Measurements from ENCODE around the gene NFX1.
A peak's percentile ranks its signal among the peaks of the same experiment; 100 is the strongest.

DNA sequence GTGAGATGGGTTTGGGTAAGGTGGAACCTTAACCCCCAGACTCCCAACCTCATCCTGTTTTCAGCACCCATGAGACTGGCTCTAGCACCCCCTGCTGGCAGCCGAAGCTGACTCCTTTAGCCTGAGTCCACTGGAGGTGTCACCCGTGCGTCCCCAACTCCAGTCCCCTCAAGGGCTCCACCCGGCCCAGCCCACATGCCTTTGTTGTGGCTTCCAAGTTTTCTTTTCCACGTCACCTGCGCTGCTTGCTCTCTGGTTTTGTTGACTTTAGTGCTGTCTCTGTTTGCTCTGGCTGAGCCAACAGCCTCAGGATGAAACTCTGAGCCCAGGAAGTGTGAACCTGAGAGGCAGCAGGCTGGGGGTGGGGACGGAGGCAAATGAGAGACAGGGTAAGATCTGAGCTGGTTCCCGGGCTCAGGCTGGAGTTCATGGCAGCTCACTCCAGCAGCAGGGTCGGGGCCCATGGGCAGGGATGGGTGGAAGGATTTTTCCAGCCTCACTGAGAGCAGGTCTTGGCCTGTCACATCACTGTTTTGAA lies 125.3 kb downstream of the NFX1 start:
- TF ChIP-seq, protein P1, sequence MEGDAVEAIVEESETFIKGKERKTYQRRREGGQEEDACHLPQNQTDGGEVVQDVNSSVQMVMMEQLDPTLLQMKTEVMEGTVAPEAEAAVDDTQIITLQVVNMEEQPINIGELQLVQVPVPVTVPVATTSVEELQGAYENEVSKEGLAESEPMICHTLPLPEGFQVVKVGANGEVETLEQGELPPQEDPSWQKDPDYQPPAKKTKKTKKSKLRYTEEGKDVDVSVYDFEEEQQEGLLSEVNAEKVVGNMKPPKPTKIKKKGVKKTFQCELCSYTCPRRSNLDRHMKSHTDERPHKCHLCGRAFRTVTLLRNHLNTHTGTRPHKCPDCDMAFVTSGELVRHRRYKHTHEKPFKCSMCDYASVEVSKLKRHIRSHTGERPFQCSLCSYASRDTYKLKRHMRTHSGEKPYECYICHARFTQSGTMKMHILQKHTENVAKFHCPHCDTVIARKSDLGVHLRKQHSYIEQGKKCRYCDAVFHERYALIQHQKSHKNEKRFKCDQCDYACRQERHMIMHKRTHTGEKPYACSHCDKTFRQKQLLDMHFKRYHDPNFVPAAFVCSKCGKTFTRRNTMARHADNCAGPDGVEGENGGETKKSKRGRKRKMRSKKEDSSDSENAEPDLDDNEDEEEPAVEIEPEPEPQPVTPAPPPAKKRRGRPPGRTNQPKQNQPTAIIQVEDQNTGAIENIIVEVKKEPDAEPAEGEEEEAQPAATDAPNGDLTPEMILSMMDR (IDR thresholded peaks at IDR 0.05): peak; percentile 47 to 64 (median 48)
- TF ChIP-seq POLR2AphosphoS5 (IDR thresholded peaks at IDR 0.05; ENCODE audit: insufficient read depth in 1 of 2, low read depth in 1 of 2): peak in 1 of 2 donors; percentile 46
- TF ChIP-seq POLR2A (IDR thresholded peaks at IDR 0.05): no peak

Measured in vagina (tissue), 2 donors.